Panc1 (cell line): Measurements from ENCODE around the gene SCP2. TPM values are rescaled to one million over a fixed set of nuclear protein-coding genes. Genes with fewer than 3 reads are reported as not detected.

Source experiments
- ATAC-seq: fragments of 200-7000 bp; cut with Tn5 transposase; 2 replicates; pipeline ENCODE4 v1.9.1; 2020; ENCODE audit warnings: mild to moderate bottlenecking, moderate library complexity
- BruUV-seq: library from RNA; stranded (reverse); fragments of 400-500 nt; replicated peaks from 2 replicates; lab custom pipeline; 2021; lab: Mats Ljungman, UMichigan
- CTCF ChIA-PET: fragments of 300-600 bp; sonication (Branson Sonifier 250); formaldehyde crosslinking; loops from one replicate; lab custom pipeline; 2022; ENCODE audit warnings: antibody characterized with exemption; lab: Charles Lee
- POLR2A ChIA-PET: fragments of 300-600 bp; sonication (Branson Sonifier 250); formaldehyde crosslinking; loops from one replicate; lab custom pipeline; 2022; ENCODE audit warnings: antibody characterized with exemption; lab: Charles Lee
- DNase-seq: peaks from one replicate; pipeline ENCODE4 v3.0.0-alpha.2; 2010; ENCODE audit warnings: low read depth, low spot score
- H3K27ac ChIP-seq: 2 replicates; pipeline ENCODE4 v1.5.1; 2011; ENCODE audit warnings: mild to moderate bottlenecking, low read length, inconsistent platforms
- H3K27me3 ChIP-seq: fragments of 200-500 bp; sonication (Bioruptor generic); 2 replicates; pipeline ENCODE4 v1.6.0; 2014; ENCODE audit warnings: low read length, inconsistent platforms; ENCODE audit not compliant: control insufficient read depth, insufficient read depth
- H3K36me3 ChIP-seq: fragments of 200-500 bp; sonication (Bioruptor generic); 2 replicates; pipeline ENCODE4 v1.5.1; 2014; ENCODE audit warnings: inconsistent platforms, mild to moderate bottlenecking, low read length, moderate library complexity; ENCODE audit not compliant: control insufficient read depth, insufficient read depth
- H3K4me1 ChIP-seq: 2 replicates; pipeline ENCODE4 v1.5.1; 2011; ENCODE audit warnings: inconsistent platforms, mild to moderate bottlenecking, low read length, moderate library complexity; ENCODE audit not compliant: control insufficient read depth, insufficient read depth
- H3K4me3 ChIP-seq, 2 experiments: 2 replicates each; pipeline ENCODE4 v1.5.1; 2011 to 2012; ENCODE audit warnings: low read depth in 2 of 2, low read length in 2 of 2, mild to moderate bottlenecking in 2 of 2, inconsistent platforms in 1 of 2, moderate library complexity in 1 of 2
- H3K9me3 ChIP-seq: fragments of 200-500 bp; sonication (Bioruptor generic); 2 replicates; pipeline ENCODE4 v1.5.1; 2014; ENCODE audit warnings: low read depth, mild to moderate bottlenecking, inconsistent platforms, low read length, moderate library complexity; ENCODE audit not compliant: control insufficient read depth, insufficient read depth
- POLR2AphosphoS5 ChIP-seq: IDR thresholded peaks from 2 replicates; pipeline ENCODE4 v1.6.1; 2012; ENCODE audit warnings: mild to moderate bottlenecking, low read depth, low read length, moderate library complexity
- REST ChIP-seq, 2 experiments: IDR thresholded peaks; 2 replicates each; pipeline ENCODE4 v1.6.1; 2011 to 2012; ENCODE audit warnings: low read depth in 2 of 2, control low read depth in 1 of 2, low read length in 1 of 2, mild to moderate bottlenecking in 1 of 2, moderate library complexity in 1 of 2; ENCODE audit not compliant: insufficient read depth in 1 of 2
- SIN3A ChIP-seq: IDR thresholded peaks from 2 replicates; pipeline ENCODE4 v1.6.1; 2012; ENCODE audit warnings: low read depth, mild to moderate bottlenecking, low read length, moderate library complexity, borderline replicate concordance; ENCODE audit not compliant: insufficient read depth
- TCF7L2 ChIP-seq: IDR thresholded peaks from 2 replicates; pipeline ENCODE4 v1.6.1; 2011; ENCODE audit warnings: mild to moderate bottlenecking, low read depth, low read length, inconsistent platforms
- in situ Hi-C: cut with HindIII; loops from 2 replicates; pipeline ENCODE4 v1.10.0; 2016; ENCODE audit warnings: low sequenced_read_pairs, low pct_unique_long_range_greater_than_20kb
- intact Hi-C: fragments of 100-400 bp; cut with micrococcal nuclease; formaldehyde crosslinking; loops from one replicate; pipeline ENCODE4 v1.10.0; 2022; ENCODE audit not compliant: unreplicated experiment
- total RNA-seq: library from RNA; stranded (reverse); gene quantifications from one replicate; pipeline ENCODE4 v1.2.1, GENCODE V29; 2021; ENCODE audit not compliant: unreplicated experiment
- TF ChIP-seq, protein P1 (sequence below): fragments of 450-650 bp; IDR thresholded peaks from 2 replicates; pipeline ENCODE4 v1.5.1; 2017; ENCODE audit warnings: mild to moderate bottlenecking

Gene SCP2
- total RNA-seq, 1 experiment from 2014 or later = 88.7 TPM

DNA sequence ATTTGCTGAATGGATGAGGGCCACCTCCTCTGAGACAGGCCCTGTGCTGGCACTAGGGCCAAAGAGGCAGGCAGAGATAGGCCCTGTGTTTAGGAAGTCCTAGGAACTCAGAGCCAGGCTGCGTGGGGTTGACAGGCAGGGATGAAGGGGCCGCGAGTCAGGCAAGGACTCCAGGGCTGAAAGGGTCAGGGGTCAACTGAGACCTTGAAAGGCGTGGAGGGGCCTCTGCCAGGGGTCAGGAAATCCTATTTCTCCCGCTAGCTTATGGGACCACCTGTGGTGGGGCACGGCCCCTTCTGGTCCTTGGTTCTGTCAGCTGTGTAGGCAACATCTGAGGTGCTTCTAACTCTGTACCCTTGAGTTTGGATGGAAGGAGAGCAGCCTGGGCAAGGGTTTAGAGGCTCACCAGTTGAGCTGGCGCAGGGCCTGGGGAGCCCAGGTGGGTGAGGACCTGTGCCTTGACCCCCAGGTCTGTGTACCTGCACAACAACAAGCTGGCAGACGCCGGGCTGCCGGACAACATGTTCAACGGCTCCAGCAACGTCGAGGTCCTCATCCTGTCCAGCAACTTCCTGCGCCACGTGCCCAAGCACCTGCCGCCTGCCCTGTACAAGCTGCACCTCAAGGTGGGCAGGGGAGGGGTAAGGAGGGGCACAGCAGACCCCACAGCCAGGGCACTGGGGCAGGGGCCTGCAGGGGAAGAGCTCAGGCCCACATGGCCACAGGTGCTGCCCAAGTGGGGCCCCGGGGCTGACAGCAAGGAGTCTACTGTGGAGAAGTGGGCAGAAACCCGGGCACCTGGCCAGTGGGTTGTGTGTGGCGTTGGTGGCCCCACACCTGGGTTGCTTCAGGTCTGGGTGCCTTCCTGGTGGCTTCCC is 149.9 kb downstream of the SCP2 start:
- TF ChIP-seq REST (IDR thresholded peaks at IDR 0.05; ENCODE audit: insufficient read depth in 1 of 2, low read depth in 2 of 2, low read length in 1 of 2) (no peak), TCF7L2 (no peak), POLR2AphosphoS5 (no peak), SIN3A (no peak)
- TF ChIP-seq, protein P1, sequence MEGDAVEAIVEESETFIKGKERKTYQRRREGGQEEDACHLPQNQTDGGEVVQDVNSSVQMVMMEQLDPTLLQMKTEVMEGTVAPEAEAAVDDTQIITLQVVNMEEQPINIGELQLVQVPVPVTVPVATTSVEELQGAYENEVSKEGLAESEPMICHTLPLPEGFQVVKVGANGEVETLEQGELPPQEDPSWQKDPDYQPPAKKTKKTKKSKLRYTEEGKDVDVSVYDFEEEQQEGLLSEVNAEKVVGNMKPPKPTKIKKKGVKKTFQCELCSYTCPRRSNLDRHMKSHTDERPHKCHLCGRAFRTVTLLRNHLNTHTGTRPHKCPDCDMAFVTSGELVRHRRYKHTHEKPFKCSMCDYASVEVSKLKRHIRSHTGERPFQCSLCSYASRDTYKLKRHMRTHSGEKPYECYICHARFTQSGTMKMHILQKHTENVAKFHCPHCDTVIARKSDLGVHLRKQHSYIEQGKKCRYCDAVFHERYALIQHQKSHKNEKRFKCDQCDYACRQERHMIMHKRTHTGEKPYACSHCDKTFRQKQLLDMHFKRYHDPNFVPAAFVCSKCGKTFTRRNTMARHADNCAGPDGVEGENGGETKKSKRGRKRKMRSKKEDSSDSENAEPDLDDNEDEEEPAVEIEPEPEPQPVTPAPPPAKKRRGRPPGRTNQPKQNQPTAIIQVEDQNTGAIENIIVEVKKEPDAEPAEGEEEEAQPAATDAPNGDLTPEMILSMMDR = no peak
- no peaks in the 10 kb centered on the region for H3K4me1 ChIP-seq
- no peaks in the 10 kb centered on the region for H3K27me3 ChIP-seq
- DNase-seq (no peak), ATAC-seq (no peak)
- H3K27ac ChIP-seq = no peak overlapping the region
- CTCF ChIA-PET = no interaction called here
- H3K9me3 ChIP-seq = no peaks in the 10 kb centered on the region
- no peak overlapping the region for H3K4me3 ChIP-seq
- no TSS peak for BruUV-seq
- intact Hi-C loops (no loop called here), in situ Hi-C loops (no loop called here)
- no peaks in the 10 kb centered on the region for H3K36me3 ChIP-seq
- POLR2A ChIA-PET = interaction anchor here (0.6 kb wide), 1 partner anchor 23 kb away, joined by 3 read pairs; no protein-coding TSS in a partner anchor

DNA sequence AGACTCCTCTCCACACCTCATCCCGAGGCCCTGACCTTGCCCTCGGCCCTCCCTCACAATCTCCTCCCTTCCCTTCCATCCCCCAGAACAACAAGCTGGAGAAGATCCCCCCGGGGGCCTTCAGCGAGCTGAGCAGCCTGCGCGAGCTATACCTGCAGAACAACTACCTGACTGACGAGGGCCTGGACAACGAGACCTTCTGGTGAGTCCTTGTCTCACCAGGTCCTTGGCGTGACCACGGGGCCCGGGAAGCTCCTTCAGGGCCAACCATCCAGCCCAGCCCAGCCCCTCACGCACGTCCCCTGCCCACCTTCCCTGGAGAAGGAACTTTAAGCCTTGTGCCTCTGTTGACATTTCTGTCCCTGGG is 150.5 kb downstream of the SCP2 start:
- ATAC-seq = no peak
- no TSS peak for BruUV-seq
- H3K4me3 ChIP-seq = no peak overlapping the region
- DNase-seq = no peak
- no peak for TF ChIP-seq TCF7L2
- TF ChIP-seq REST (IDR thresholded peaks at IDR 0.05; ENCODE audit: insufficient read depth in 1 of 2, low read depth in 2 of 2, low read length in 1 of 2) = no peak
- TF ChIP-seq POLR2AphosphoS5 = no peak
- no peak for TF ChIP-seq SIN3A
- TF ChIP-seq, protein P1 = no peak
- in situ Hi-C loops (no loop called here), intact Hi-C loops (no loop called here)
- ChIA-PET POLR2A (no interaction called here), CTCF (no interaction called here)
- no peaks in the 10 kb centered on the region for H3K36me3 ChIP-seq
- H3K27ac ChIP-seq = no peak overlapping the region
- H3K4me1 ChIP-seq = no peaks in the 10 kb centered on the region
- H3K27me3 ChIP-seq = no peaks in the 10 kb centered on the region
- H3K9me3 ChIP-seq = no peaks in the 10 kb centered on the region
